ENCODE data around the gene TRIM68. TPM values are rescaled to one million over a fixed set of nuclear protein-coding genes. Genes with fewer than 3 reads are reported as not detected.

TRIM68 gene
- total RNA-seq, 3 donors from 2014 or later (not counting 1 experiment from before 2014, with no cell fraction given): 7.6 to 14.7 (median 9.8) TPM

DNA sequence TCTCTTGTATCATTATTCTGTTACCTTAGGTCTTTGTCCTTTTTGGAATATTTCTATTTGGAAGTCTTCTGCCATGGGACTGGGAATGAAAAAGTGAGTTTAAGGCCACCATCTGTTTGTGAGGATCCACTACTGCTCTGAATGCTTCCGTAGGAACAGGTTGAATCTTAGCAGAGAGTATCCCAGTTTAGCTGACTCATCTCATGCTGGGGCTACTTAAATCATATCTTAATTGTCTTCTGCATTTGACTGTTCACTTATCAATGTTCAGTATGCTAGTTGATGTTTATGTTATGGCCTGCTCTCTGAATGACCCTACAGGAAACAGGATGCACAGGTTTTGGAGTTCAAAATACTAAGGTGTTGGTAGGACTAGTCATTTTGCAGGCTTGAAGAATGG lies 27.9 kb downstream of the TRIM68 start:
- TF ChIP-seq CTCF (IDR thresholded peaks at IDR 0.05): no peak
- no peak for ATAC-seq
- Histone ChIP-seq H3K9me3 (ENCODE audit: control insufficient read depth, insufficient read depth, low read length) (no peaks in the 10 kb centered on the region), H3K4me1 (ENCODE audit: control insufficient read depth, insufficient read depth, low read length) (no peaks in the 10 kb centered on the region), H3K27ac (ENCODE audit: low read length) (no peak overlapping the region), H3K27me3 (ENCODE audit: control insufficient read depth, insufficient read depth, low read length) (no peaks in the 10 kb centered on the region), H3K36me3 (ENCODE audit: control insufficient read depth, insufficient read depth, low read length) (no peaks in the 10 kb centered on the region), H3K4me3 (ENCODE audit: low read length) (no peak overlapping the region)
- intact Hi-C loops (cut with micrococcal nuclease): no loop called here
- WGBS (ENCODE audit: insufficient coverage): 74% methylated on average over 1 of the region's 1 CpG
- Mint-ChIP-seq H3K36me3 (no peaks in the 10 kb centered on the region), H3K27ac (no peak overlapping the region), H3K27me3 (ENCODE audit: low read depth in 2 of 2) (peaks cover 48 to 66% of the 10 kb centered on the region in 2 donors), H3K4me3 (no peak overlapping the region), H3K9me3 (no peaks in the 10 kb centered on the region), H3K4me1 (no peaks in the 10 kb centered on the region)
- DNase-seq: no peak

- H3K4me3 ChIP-seq (ENCODE audit: low read length): no peak overlapping the region
- H3K9me3 ChIP-seq (ENCODE audit: control insufficient read depth, insufficient read depth, low read length): no peaks in the 10 kb centered on the region
- DNase-seq (no peak), ATAC-seq (no peak)
- H3K36me3 ChIP-seq (ENCODE audit: control insufficient read depth, insufficient read depth, low read length): no peaks in the 10 kb centered on the region
- Mint-ChIP-seq H3K4me1 (no peaks in the 10 kb centered on the region), H3K4me3 (no peak overlapping the region), H3K27me3 (ENCODE audit: low read depth in 2 of 2) (peaks cover 44 to 57% of the 10 kb centered on the region in 2 donors), H3K36me3 (no peaks in the 10 kb centered on the region), H3K9me3 (no peaks in the 10 kb centered on the region), H3K27ac (no peak overlapping the region)
- 97% methylated on average over 6 of the region's 6 CpGs for WGBS (ENCODE audit: insufficient coverage)
- TF ChIP-seq CTCF (IDR thresholded peaks at IDR 0.05): no peak
- no peaks in the 10 kb centered on the region for H3K4me1 ChIP-seq (ENCODE audit: control insufficient read depth, insufficient read depth, low read length)
- H3K27me3 ChIP-seq (ENCODE audit: control insufficient read depth, insufficient read depth, low read length): no peaks in the 10 kb centered on the region
- intact Hi-C loops (cut with micrococcal nuclease): no loop called here
- no peak overlapping the region for H3K27ac ChIP-seq (ENCODE audit: low read length)
Observed at GRCh38 chr11:4578624-4579023, 29.4 kb downstream of the TRIM68 start.

- Mint-ChIP-seq H3K4me3 (no peak overlapping the region), H3K36me3 (no peaks in the 10 kb centered on the region), H3K27me3 (ENCODE audit: low read depth in 2 of 2) (peaks cover 39 to 57% of the 10 kb centered on the region in 2 donors), H3K9me3 (no peaks in the 10 kb centered on the region), H3K27ac (no peak overlapping the region), H3K4me1 (no peaks in the 10 kb centered on the region)
- ATAC-seq: no peak
- Histone ChIP-seq H3K9me3 (ENCODE audit: control insufficient read depth, insufficient read depth, low read length) (no peaks in the 10 kb centered on the region), H3K27me3 (ENCODE audit: control insufficient read depth, insufficient read depth, low read length) (no peaks in the 10 kb centered on the region), H3K4me3 (ENCODE audit: low read length) (no peak overlapping the region), H3K36me3 (ENCODE audit: control insufficient read depth, insufficient read depth, low read length) (no peaks in the 10 kb centered on the region), H3K27ac (ENCODE audit: low read length) (no peak overlapping the region), H3K4me1 (ENCODE audit: control insufficient read depth, insufficient read depth, low read length) (no peaks in the 10 kb centered on the region)
- no peak for TF ChIP-seq CTCF (IDR thresholded peaks at IDR 0.05)
- DNase-seq: no peak
- intact Hi-C loops (cut with micrococcal nuclease): no loop called here
- 76% methylated on average over 1 of the region's 2 CpGs for WGBS (ENCODE audit: insufficient coverage)
Observed at GRCh38 chr11:4577761-4578160, 30.3 kb downstream of the TRIM68 start.

GRCh38 chr11:4576880-4577279 lies 31.2 kb downstream of the TRIM68 start:
- H3K4me1 ChIP-seq (ENCODE audit: control insufficient read depth, insufficient read depth, low read length): no peaks in the 10 kb centered on the region
- Mint-ChIP-seq H3K4me3 (no peak overlapping the region), H3K36me3 (no peaks in the 10 kb centered on the region), H3K4me1 (no peaks in the 10 kb centered on the region), H3K27me3 (ENCODE audit: low read depth in 2 of 2) (peaks cover 39 to 56% of the 10 kb centered on the region in 2 donors), H3K9me3 (no peaks in the 10 kb centered on the region), H3K27ac (no peak overlapping the region)
- no peak for TF ChIP-seq CTCF (IDR thresholded peaks at IDR 0.05)
- H3K4me3 ChIP-seq (ENCODE audit: low read length): no peak overlapping the region
- intact Hi-C loops (cut with micrococcal nuclease): no loop called here
- ATAC-seq (no peak), DNase-seq (no peak)
- H3K36me3 ChIP-seq (ENCODE audit: control insufficient read depth, insufficient read depth, low read length): no peaks in the 10 kb centered on the region
- 94% methylated on average over 3 of the region's 3 CpGs for WGBS (ENCODE audit: insufficient coverage)
- H3K27me3 ChIP-seq (ENCODE audit: control insufficient read depth, insufficient read depth, low read length): no peaks in the 10 kb centered on the region
- H3K9me3 ChIP-seq (ENCODE audit: control insufficient read depth, insufficient read depth, low read length): no peaks in the 10 kb centered on the region
- H3K27ac ChIP-seq (ENCODE audit: low read length): no peak overlapping the region
